Left hindlimb (tissue), 1 donor: ENCODE measurements around the gene JAGN1.
"Not testable (repeated sequence)": the region's sequence is repeated elsewhere in the genome, so short reads cannot be mapped to it uniquely, and the experiment has no call there.

ENCODE experiments used
- DNase-seq: peaks from one replicate; pipeline ENCODE4 v3.0.0-alpha.2; 2018

The JAGN1 gene

GRCh38 chr3:9867106-9867505 lies 23.3 kb upstream of the JAGN1 start:
- no peak for DNase-seq

GRCh38 chr3:9869955-9870354 lies 20.5 kb upstream of the JAGN1 start:
- no peak for DNase-seq

GRCh38 chr3:9870978-9871377 lies 19.4 kb upstream of the JAGN1 start:
- DNase-seq = no peak

DNA sequence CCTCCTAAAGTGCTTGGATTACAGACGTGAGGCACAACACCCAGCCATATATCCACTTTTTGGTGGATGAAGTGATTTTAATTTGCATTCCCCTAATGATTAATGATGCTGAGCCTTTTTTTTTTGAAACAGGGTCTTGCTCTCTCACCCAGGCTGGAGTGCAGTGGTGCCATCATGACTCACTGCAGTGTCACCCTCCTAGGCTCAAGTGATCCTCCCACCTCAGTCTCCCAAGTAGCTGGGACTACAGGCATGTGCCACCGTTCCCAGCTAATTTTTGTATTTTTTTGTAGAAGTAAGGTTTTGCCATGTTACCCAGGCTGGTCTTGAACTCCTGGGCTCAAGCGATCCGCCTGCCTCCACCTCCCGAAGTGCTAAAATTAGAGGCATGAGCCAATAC lies 18.3 kb upstream of the JAGN1 start:
- not testable (repeated sequence) for DNase-seq

- DNase-seq = no peak
These were observed 15.0 kb upstream of the JAGN1 start for GRCh38 chr3:9875448-9875847.

- not testable (repeated sequence) for DNase-seq
These were observed 14.2 kb upstream of the JAGN1 start for GRCh38 chr3:9876255-9876654.

DNA sequence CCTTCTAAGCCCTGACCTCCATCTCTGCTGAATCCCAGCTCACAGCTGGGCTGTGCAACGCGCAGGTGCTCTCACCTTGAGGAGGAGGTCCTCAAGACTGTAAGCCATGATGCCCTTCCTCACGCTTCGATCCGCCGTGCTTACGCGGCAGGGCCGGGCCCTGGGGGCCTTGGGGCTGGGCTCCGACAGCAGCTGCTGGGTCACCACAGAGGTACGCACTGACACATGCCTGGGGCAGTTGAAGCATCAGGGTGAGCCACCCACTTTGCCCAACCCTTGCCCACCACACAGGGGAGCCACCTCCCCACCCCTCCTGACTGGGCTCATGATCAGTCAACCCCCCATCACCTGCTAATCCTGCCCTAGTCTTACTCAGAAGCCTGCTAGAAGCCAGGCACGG lies 13.4 kb upstream of the JAGN1 start:
- DNase-seq = no peak

DNA sequence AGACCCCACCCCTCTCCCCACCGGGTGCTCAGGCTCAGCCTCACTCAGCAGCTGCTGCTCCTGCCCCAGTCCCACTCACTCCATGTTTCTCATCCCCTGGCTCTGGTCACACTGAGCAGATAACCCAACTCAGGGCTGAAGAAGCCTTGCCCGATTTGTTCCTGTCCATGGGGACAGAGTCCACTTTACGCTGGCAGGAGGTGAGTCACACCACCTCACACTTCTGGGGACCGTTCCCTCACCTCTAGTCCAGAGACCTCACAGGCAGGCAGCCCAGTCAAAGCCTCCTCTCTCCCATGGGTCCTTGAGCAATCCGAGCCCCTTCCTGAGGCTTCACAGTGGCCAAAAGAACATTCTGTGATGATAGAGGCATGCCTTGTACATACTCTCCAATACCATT lies 11.7 kb upstream of the JAGN1 start:
- no peak for DNase-seq

DNA sequence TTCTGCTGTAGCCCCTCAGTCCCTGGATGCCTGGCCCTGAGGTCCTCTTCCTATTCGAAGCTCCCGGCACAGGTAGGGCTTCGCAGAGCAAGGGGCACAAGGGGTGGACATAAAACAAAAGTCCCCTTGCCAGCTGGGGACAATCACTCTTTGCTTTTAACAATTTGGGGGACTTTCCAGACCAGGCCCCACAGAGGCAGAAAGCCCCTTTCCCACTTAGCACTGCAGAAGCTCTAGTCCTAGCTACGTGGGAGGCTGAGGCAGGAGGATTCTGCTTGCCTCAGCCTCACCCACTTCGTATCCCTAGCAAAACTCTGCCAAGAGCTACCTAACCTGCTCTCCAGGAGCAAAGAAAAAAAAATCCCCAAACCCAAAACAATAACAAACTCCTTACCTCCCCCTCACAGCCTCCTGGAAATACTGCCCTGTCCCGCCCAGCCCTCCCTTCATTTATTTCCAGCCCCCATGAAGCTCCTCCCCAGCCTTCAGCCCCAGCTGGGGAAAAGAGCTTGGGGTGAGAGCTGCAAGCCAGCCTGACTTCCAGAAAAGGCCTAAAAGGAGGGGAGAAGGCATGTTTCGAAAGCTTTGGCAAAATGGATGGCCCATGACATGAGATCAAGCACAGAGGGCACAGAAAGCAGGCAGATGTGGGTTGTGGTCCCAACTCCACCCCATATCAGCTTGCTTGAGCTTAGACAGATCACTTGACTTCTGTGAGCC lies 10.4 kb upstream of the JAGN1 start, which contains the start of gene CIDEC:
TSS of gene CIDEC (minus strand) at position 424 of the 720 bp plus-strand sequence. CDS start 1,767 bp downstream, outside the sequence.
- DNase-seq = no peak

- no peak for DNase-seq
These were observed 9.0 kb upstream of the JAGN1 start for GRCh38 chr3:9881441-9881840.

DNA sequence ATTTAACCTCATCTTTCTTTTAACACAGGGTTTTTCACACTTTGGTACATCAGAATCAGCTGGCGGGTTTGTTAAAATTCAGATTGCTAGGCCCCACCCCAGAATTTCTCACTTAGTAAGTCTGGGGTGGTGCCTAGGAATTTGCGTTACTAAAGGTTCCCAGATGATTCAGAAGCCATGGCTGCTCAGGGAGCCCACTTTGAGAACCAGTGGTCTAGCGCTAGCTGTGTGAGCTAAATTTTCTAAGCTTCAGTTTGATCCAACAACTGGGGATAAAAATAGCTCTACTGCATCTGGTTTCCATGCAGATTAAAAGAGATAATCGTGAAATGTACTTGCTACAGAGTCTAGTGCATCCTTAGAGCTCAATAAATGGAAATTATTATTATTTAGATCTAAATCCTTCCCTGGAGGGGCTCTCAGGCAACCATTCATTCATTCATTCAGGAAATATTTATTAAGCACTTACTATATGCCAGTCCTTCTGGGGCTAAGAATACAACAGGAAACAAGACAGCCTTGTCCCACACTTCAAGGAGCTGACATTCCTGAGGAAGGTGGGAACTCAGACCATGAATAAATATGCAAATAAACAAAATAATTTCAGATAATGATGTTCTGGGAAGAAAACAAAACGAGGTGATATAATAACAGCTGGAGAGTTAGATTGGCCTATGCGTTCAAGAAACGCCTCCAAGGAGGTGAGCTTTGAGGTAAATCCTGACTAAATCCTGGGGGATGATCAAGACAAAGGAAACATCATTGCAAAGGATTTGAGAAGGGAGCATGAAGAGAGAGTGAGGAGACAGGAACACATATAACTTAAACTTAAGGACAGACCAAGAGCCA lies 6.5 kb upstream of the JAGN1 start:
- DNase-seq = no peak

DNA sequence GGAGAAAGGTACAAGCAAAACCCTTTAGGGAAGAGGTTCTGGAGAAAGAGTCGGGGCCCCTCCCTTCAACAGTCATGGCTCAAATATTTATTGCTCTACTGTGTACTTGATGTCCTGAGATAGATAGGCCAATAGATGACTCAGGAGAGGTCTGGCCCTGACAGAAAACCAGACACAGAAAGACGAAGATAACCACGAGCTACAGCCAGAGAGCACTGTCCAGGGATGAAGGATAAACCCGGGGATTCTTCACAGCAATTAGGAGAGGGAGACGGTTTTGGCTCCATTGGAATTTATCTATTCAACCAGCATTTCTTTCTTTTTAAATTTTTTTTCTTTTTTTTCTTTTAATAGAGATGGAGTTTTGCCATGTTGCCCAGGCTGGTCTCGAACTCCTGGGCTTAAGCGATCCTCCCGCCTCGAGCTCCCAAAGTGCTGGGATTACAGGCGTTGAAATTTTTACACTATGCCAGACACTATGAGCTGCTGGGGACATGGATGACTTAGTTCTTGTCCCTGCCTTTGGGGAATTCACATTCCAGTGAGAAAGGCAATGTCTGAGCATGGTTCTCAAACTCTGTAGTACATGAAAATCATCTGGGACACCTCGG lies 5.8 kb upstream of the JAGN1 start:
- no peak for DNase-seq

GRCh38 chr3:9886328-9886727 lies 4.1 kb upstream of the JAGN1 start:
- DNase-seq = no peak

DNA sequence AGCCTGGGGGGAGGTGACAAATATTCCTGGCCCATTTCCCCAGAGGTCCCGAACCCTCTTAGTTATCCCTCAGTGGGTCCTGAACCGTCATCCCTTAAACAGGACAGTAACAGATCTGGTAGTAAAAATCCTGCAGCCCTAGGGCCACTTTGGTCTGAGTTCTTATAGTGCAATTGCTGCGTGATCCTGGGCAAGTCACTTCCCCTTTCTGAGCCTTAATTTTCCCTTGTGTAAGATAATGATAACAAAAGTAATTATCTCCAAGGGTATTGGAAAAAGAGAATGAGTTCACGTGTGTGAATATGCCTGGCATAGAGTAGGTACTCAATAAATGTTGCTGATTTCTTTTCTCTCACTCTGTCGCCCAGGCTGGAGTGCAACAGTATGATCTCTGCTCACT lies 2.9 kb upstream of the JAGN1 start:
- DNase-seq = no peak

DNA sequence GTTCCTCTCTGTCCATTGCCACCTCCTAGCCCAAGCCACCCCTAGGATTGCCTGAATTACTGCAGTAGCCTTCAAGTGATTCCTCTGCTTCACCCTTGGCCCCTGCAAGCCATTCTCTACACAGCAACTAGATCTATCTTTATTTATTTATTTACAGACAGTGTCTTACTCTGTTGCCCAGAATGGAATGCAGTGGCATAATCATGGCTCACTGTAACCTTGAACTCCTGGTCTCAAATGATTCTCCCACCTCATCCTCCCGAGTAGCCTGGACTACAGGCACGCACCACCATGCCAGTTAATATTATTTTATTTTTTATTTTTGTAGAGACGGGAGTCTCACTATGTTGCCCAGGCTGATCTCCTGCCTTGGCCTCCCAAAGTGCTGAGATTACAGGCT lies 1.9 kb upstream of the JAGN1 start:
- no peak for DNase-seq

DNA sequence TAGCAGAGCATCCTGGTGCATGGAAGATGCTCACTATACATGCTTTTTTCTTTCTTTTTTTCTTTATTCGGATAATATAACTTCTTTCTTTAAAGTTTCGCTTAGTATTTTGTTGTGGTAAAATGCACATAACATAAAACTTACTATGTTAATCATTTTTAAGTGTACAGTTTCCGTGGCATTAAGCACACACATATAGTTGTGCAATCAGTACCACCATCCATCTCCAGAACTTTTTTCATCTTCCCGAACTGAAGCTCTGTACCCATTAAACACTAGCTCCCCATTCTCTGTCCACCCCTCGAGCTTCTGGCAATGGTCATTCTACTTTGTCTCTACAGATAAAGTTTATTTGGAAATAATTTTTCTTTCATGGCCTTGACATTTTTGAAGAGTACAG lies 1.0 kb upstream of the JAGN1 start:
- no peak for DNase-seq

GRCh38 chr3:9891072-9891622 lies 737 bp downstream of the JAGN1 start:
- DNase-seq = no peak

- no peak for DNase-seq
These were observed 3.3 kb downstream of the JAGN1 start for GRCh38 chr3:9893739-9894138.

GRCh38 chr3:9895715-9896114 lies 5.3 kb downstream of the JAGN1 start:
- DNase-seq = not testable (repeated sequence)

GRCh38 chr3:9896755-9897407 lies 6.5 kb downstream of the JAGN1 start:
- DNase-seq = not testable (repeated sequence)

DNA sequence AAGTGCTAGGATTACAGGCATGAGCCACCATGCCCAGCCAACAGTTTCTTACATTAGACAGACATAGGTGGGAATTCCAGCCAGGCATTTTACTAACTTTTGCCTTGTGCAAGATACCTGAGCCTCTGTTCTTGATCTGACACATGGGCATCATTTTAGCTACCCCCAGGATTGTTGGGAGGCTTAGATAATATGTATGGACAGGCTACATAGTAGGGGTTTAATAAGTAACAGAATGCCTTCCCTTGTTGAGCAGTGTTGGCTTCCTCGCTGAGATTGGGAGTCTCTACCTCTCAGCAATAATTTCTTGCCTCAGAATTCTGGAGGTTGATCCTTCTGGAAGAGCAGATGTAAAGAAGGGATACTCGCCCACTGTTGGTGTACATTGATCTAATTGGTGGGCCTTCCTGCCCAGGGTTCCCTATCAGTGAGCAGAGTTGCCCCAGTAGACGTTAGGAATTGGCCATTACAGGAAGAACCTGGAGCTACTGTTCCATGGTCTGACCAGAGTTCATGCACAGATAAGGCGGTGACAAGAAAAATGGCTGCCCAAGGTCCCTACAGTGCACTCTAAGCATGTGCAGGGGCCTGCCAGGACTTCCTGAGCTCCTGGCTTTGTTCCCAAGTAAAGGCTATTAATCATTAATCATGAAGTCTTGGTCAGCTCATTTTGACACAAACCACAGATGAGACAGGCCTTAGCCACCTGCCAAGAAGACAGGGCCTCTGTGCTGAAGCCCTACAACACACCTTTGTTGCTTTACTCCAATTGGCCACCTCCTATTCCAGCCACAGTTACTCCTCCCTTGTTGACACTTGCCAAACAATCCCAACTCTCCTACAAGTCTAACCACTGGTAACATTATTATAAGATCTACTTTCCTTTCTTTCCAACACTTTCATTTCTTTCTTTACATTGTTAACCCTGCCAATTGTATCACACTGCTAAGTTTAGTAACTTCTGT lies 7.3 kb downstream of the JAGN1 start:
- DNase-seq = no peak
